ENCODE measurements around the gene ACRV1.

GRCh38 chr11:125675196-125675595 lies 5.5 kb downstream of the ACRV1 start:
- TF ChIP-seq RAD21 (IDR thresholded peaks at IDR 0.05; ENCODE audit: low read depth) (no peak), EP300 (IDR thresholded peaks at IDR 0.05; ENCODE audit: borderline replicate concordance) (no peak)
- TF ChIP-seq, protein P1, sequence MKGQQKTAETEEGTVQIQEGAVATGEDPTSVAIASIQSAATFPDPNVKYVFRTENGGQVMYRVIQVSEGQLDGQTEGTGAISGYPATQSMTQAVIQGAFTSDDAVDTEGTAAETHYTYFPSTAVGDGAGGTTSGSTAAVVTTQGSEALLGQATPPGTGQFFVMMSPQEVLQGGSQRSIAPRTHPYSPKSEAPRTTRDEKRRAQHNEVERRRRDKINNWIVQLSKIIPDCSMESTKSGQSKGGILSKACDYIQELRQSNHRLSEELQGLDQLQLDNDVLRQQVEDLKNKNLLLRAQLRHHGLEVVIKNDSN (IDR thresholded peaks at IDR 0.05): no peak
